WTC11 (cell line): ENCODE measurements around the gene UBASH3A. TPM values are rescaled to one million over a fixed set of nuclear protein-coding genes. Genes with fewer than 3 reads are reported as not detected.

Experiments
- ATAC-seq: fragments of 200-7000 bp; cut with Tn5 transposase; 2 replicates; pipeline ENCODE4 v1.10.0; 2021; ENCODE audit warnings: mild to moderate bottlenecking, moderate library complexity
- CTCF ChIA-PET: fragments of 300-600 bp; sonication (Branson Sonifier 250); formaldehyde crosslinking; loops from one replicate; lab custom pipeline; 2021; ENCODE audit warnings: antibody characterized with exemption; lab: Charles Lee
- POLR2A ChIA-PET: fragments of 350-600 bp; sonication (Branson Sonifier 250); formaldehyde crosslinking; loops from one replicate; lab custom pipeline; 2021; ENCODE audit warnings: antibody characterized with exemption; lab: Charles Lee
- DNase-seq: peaks from one replicate; pipeline ENCODE4 v3.0.0; 2021; ENCODE audit warnings: low spot score
- H3K27ac Mint-ChIP-seq: 2 replicates; pipeline ENCODE4 v1.8.0; 2021; ENCODE audit warnings: mixed read lengths
- H3K27me3 Mint-ChIP-seq: 2 replicates; pipeline ENCODE4 v1.8.0; 2021; ENCODE audit warnings: low read depth, mild to moderate bottlenecking, moderate library complexity, mixed read lengths
- H3K36me3 Mint-ChIP-seq: 2 replicates; pipeline ENCODE4 v1.8.0; 2021; ENCODE audit warnings: mixed read lengths
- H3K4me1 Mint-ChIP-seq: 2 replicates; pipeline ENCODE4 v1.8.0; 2022; ENCODE audit warnings: mixed read lengths
- H3K4me3 Mint-ChIP-seq: 2 replicates; pipeline ENCODE4 v1.8.0; 2021; ENCODE audit warnings: mild to moderate bottlenecking, moderate library complexity, mixed read lengths
- H3K9me3 Mint-ChIP-seq: 2 replicates; pipeline ENCODE4 v1.8.0; 2021; ENCODE audit warnings: mixed read lengths
- GABPB1 ChIP-seq: sonication (generic); formaldehyde crosslinking; IDR thresholded peaks from 2 replicates; pipeline ENCODE4 v1.8.1; 2023; ENCODE audit warnings: mild to moderate bottlenecking, missing genetic modification reagents
- HMGA2 ChIP-seq: fragments of 250-450 bp; sonication (Bioruptor Pico); IDR thresholded peaks from 2 replicates; pipeline ENCODE4 v1.4.0; 2021; ENCODE audit warnings: mild to moderate bottlenecking, moderate library complexity
- JAZF1 ChIP-seq: fragments of 250-450 bp; sonication (Bioruptor Pico); IDR thresholded peaks from 2 replicates; pipeline ENCODE4 v1.9.0; 2021; ENCODE audit warnings: moderate library complexity, mild to moderate bottlenecking, inconsistent platforms
- JUN ChIP-seq: sonication (generic); formaldehyde crosslinking; IDR thresholded peaks from 2 replicates; pipeline ENCODE4 v1.8.0; 2023; ENCODE audit warnings: mild to moderate bottlenecking, missing genetic modification reagents
- NFATC4 ChIP-seq: fragments of 250-450 bp; sonication (Bioruptor Pico); IDR thresholded peaks from 2 replicates; pipeline ENCODE4 v1.9.0; 2021; ENCODE audit warnings: mild to moderate bottlenecking
- NR2C2 ChIP-seq: sonication (generic); formaldehyde crosslinking; IDR thresholded peaks from 2 replicates; pipeline ENCODE4 v1.8.0; 2022; ENCODE audit warnings: mild to moderate bottlenecking, missing genetic modification reagents
- SMAD3 ChIP-seq: sonication (generic); formaldehyde crosslinking; IDR thresholded peaks from 2 replicates; pipeline ENCODE4 v1.8.0; 2022; ENCODE audit warnings: missing genetic modification reagents, mild to moderate bottlenecking, borderline replicate concordance
- TEAD4 ChIP-seq: sonication (generic); formaldehyde crosslinking; IDR thresholded peaks from 2 replicates; pipeline ENCODE4 v1.8.0; 2022; ENCODE audit warnings: mild to moderate bottlenecking, missing genetic modification reagents
- ZBTB21 ChIP-seq: sonication (generic); formaldehyde crosslinking; IDR thresholded peaks from 2 replicates; pipeline ENCODE4 v1.8.1; 2023; ENCODE audit warnings: mild to moderate bottlenecking, missing genetic modification reagents, borderline replicate concordance
- ZNF396 ChIP-seq: fragments of 250-450 bp; sonication (Bioruptor Pico); IDR thresholded peaks from 2 replicates; pipeline ENCODE4 v1.8.0; 2021; ENCODE audit warnings: mild to moderate bottlenecking, moderate library complexity, borderline replicate concordance
- ZNF423 ChIP-seq: fragments of 250-450 bp; sonication (Bioruptor Pico); IDR thresholded peaks from 2 replicates; pipeline ENCODE4 v2.1.2; 2022; ENCODE audit warnings: mild to moderate bottlenecking, moderate library complexity
- total RNA-seq: library from RNA; stranded (reverse); gene quantifications from 3 replicates; pipeline ENCODE4 v1.2.3, GENCODE V29; 2021
- TF ChIP-seq, protein P1 (sequence below): sonication (generic); formaldehyde crosslinking; IDR thresholded peaks from 2 replicates; pipeline ENCODE4 v1.8.1; 2023; ENCODE audit warnings: mild to moderate bottlenecking, missing genetic modification reagents, borderline replicate concordance
- TF ChIP-seq, protein P2 (sequence below): sonication (generic); formaldehyde crosslinking; IDR thresholded peaks from 2 replicates; pipeline ENCODE4 v1.8.1; 2022; ENCODE audit warnings: mild to moderate bottlenecking, moderate library complexity, missing genetic modification reagents
- TF ChIP-seq, protein P3 (sequence below): sonication (generic); formaldehyde crosslinking; IDR thresholded peaks from 2 replicates; pipeline ENCODE4 v1.8.1; 2022; ENCODE audit warnings: low read depth, mild to moderate bottlenecking, moderate library complexity, missing genetic modification reagents, borderline replicate concordance
- TF ChIP-seq, protein P4 (sequence below): sonication (generic); formaldehyde crosslinking; conservative IDR thresholded peaks from 2 replicates; pipeline ENCODE4 v1.8.1; 2022; ENCODE audit warnings: mild to moderate bottlenecking, missing genetic modification reagents
- TF ChIP-seq, protein P5 (sequence below): sonication (generic); formaldehyde crosslinking; IDR thresholded peaks from 2 replicates; pipeline ENCODE4 v1.8.0; 2022; ENCODE audit warnings: mild to moderate bottlenecking, missing genetic modification reagents
- TF ChIP-seq, protein P6 (sequence below): sonication (generic); formaldehyde crosslinking; IDR thresholded peaks from 2 replicates; pipeline ENCODE4 v1.8.0; 2022; ENCODE audit warnings: mild to moderate bottlenecking, missing genetic modification reagents
- TF ChIP-seq, protein P7 (sequence below): sonication (generic); formaldehyde crosslinking; IDR thresholded peaks from 2 replicates; pipeline ENCODE4 v1.8.1; 2023; ENCODE audit warnings: mild to moderate bottlenecking, missing genetic modification reagents

The UBASH3A gene
- total RNA-seq, 1 experiment from 2014 or later = not detected

DNA sequence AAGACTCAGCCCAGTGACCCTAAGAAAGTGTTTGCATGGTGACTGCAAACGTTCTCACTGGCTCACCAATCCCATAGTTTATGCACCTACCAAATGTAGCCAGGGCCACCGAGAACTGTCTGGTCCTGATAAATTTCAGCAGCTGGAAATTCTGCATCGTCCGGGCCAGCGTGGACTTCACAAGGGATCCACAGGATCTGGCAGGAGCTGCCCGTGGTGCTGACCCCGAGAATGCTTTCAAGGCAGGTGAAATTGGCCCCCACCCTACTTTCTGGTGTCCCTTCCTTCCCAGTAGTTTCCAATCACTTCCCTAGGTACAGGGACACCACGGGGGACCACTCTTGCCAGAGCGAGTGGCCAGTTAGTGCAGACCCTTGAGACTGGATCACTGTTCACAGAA is 26.2 kb downstream of the UBASH3A start:
- Mint-ChIP-seq H3K4me3 (no peak overlapping the region), H3K4me1 (no peaks in the 10 kb centered on the region), H3K36me3 (peaks cover 3% of the 10 kb centered on the region; the same call in 1 of the 2 replicates), H3K27me3 (peaks cover 11% of the 10 kb centered on the region; the same call in 1 of the 2 replicates), H3K9me3 (peaks cover 29% of the 10 kb centered on the region)
- TF ChIP-seq, protein P1, sequence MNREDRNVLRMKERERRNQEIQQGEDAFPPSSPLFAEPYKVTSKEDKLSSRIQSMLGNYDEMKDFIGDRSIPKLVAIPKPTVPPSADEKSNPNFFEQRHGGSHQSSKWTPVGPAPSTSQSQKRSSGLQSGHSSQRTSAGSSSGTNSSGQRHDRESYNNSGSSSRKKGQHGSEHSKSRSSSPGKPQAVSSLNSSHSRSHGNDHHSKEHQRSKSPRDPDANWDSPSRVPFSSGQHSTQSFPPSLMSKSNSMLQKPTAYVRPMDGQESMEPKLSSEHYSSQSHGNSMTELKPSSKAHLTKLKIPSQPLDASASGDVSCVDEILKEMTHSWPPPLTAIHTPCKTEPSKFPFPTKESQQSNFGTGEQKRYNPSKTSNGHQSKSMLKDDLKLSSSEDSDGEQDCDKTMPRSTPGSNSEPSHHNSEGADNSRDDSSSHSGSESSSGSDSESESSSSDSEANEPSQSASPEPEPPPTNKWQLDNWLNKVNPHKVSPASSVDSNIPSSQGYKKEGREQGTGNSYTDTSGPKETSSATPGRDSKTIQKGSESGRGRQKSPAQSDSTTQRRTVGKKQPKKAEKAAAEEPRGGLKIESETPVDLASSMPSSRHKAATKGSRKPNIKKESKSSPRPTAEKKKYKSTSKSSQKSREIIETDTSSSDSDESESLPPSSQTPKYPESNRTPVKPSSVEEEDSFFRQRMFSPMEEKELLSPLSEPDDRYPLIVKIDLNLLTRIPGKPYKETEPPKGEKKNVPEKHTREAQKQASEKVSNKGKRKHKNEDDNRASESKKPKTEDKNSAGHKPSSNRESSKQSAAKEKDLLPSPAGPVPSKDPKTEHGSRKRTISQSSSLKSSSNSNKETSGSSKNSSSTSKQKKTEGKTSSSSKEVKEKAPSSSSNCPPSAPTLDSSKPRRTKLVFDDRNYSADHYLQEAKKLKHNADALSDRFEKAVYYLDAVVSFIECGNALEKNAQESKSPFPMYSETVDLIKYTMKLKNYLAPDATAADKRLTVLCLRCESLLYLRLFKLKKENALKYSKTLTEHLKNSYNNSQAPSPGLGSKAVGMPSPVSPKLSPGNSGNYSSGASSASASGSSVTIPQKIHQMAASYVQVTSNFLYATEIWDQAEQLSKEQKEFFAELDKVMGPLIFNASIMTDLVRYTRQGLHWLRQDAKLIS (CRISPR knock-in tag) = no peak
- TF ChIP-seq, all 79 proteins: peak for 0
- ChIA-PET POLR2A (no interaction called here), CTCF (interaction anchor here (1.0 to 1.6 kb wide), 3 partner anchors 14 to 169 kb away, joined by 3 to 12 read pairs (median 3); no protein-coding TSS in a partner anchor)
- DNase-seq (peak; percentile 51), ATAC-seq (no peak; the same call in 1 of the 2 replicates)
- H3K27ac Mint-ChIP-seq = no peak overlapping the region

DNA sequence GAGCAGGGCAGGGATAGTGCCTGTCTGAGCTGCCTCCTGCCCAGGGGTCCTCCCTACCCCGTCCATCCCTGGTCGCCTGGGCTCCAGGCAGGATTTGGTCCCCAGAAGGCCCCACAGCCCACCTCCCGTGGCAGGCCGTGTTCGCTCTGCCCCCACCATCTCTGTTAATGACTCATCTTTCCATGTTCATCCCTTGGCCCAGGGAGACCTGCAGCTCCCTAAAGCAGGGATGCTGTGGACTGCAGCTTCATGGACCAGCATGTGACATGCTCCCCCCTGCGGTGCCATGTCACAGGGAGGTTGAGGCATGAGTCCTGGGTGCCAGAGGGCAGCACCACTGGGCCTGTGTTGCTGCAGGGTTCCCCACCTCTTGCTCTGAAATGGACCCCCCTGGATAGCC is 26.8 kb downstream of the UBASH3A start:
- Mint-ChIP-seq H3K36me3 (peaks cover 3% of the 10 kb centered on the region; the same call in 1 of the 2 replicates), H3K4me1 (no peaks in the 10 kb centered on the region), H3K4me3 (no peak overlapping the region), H3K9me3 (peaks cover 30% of the 10 kb centered on the region), H3K27me3 (peaks cover 11% of the 10 kb centered on the region; the same call in 1 of the 2 replicates), H3K27ac (no peak overlapping the region)
- CTCF ChIA-PET = interaction anchor here (1.0 to 1.6 kb wide), 3 partner anchors 14 to 169 kb away, joined by 3 to 12 read pairs (median 3); no protein-coding TSS in a partner anchor
- TF ChIP-seq ZNF423 (CRISPR knock-in tag) (no peak), NR2C2 (CRISPR knock-in tag) (no peak), HMGA2 (CRISPR knock-in tag) (no peak), ZNF396 (CRISPR knock-in tag) (no peak), SMAD3 (CRISPR knock-in tag) (no peak), JUN (CRISPR knock-in tag) (no peak), JAZF1 (CRISPR knock-in tag) (no peak), ZBTB21 (no peak), NFATC4 (no peak), TEAD4 (CRISPR knock-in tag) (no peak), GABPB1 (CRISPR knock-in tag) (no peak)
- TF ChIP-seq, protein P2, sequence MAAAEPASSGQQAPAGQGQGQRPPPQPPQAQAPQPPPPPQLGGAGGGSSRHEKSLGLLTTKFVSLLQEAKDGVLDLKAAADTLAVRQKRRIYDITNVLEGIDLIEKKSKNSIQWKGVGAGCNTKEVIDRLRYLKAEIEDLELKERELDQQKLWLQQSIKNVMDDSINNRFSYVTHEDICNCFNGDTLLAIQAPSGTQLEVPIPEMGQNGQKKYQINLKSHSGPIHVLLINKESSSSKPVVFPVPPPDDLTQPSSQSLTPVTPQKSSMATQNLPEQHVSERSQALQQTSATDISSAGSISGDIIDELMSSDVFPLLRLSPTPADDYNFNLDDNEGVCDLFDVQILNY (CRISPR knock-in tag) = no peak
- TF ChIP-seq, protein P3, sequence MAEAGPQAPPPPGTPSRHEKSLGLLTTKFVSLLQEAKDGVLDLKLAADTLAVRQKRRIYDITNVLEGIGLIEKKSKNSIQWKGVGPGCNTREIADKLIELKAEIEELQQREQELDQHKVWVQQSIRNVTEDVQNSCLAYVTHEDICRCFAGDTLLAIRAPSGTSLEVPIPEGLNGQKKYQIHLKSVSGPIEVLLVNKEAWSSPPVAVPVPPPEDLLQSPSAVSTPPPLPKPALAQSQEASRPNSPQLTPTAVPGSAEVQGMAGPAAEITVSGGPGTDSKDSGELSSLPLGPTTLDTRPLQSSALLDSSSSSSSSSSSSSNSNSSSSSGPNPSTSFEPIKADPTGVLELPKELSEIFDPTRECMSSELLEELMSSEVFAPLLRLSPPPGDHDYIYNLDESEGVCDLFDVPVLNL = no peak
- TF ChIP-seq, protein P4, sequence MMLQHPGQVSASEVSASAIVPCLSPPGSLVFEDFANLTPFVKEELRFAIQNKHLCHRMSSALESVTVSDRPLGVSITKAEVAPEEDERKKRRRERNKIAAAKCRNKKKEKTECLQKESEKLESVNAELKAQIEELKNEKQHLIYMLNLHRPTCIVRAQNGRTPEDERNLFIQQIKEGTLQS (CRISPR knock-in tag) = no peak
- TF ChIP-seq, protein P5, sequence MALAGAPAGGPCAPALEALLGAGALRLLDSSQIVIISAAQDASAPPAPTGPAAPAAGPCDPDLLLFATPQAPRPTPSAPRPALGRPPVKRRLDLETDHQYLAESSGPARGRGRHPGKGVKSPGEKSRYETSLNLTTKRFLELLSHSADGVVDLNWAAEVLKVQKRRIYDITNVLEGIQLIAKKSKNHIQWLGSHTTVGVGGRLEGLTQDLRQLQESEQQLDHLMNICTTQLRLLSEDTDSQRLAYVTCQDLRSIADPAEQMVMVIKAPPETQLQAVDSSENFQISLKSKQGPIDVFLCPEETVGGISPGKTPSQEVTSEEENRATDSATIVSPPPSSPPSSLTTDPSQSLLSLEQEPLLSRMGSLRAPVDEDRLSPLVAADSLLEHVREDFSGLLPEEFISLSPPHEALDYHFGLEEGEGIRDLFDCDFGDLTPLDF = no peak
- TF ChIP-seq, protein P6, sequence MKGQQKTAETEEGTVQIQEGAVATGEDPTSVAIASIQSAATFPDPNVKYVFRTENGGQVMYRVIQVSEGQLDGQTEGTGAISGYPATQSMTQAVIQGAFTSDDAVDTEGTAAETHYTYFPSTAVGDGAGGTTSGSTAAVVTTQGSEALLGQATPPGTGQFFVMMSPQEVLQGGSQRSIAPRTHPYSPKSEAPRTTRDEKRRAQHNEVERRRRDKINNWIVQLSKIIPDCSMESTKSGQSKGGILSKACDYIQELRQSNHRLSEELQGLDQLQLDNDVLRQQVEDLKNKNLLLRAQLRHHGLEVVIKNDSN (CRISPR knock-in tag) = no peak
- TF ChIP-seq, protein P7, sequence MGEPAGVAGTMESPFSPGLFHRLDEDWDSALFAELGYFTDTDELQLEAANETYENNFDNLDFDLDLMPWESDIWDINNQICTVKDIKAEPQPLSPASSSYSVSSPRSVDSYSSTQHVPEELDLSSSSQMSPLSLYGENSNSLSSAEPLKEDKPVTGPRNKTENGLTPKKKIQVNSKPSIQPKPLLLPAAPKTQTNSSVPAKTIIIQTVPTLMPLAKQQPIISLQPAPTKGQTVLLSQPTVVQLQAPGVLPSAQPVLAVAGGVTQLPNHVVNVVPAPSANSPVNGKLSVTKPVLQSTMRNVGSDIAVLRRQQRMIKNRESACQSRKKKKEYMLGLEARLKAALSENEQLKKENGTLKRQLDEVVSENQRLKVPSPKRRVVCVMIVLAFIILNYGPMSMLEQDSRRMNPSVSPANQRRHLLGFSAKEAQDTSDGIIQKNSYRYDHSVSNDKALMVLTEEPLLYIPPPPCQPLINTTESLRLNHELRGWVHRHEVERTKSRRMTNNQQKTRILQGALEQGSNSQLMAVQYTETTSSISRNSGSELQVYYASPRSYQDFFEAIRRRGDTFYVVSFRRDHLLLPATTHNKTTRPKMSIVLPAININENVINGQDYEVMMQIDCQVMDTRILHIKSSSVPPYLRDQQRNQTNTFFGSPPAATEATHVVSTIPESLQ = no peak
- POLR2A ChIA-PET = no interaction called here
- ATAC-seq (no peak), DNase-seq (no peak)
